ENCODE results near the gene RAB24. TPM values are rescaled to one million over a fixed set of nuclear protein-coding genes. Genes with fewer than 3 reads are reported as not detected.

RAB24 gene
- polyA plus RNA-seq (2012; ENCODE audit: insufficient read depth, insufficient read length, low read depth) = 68.6 TPM

DNA sequence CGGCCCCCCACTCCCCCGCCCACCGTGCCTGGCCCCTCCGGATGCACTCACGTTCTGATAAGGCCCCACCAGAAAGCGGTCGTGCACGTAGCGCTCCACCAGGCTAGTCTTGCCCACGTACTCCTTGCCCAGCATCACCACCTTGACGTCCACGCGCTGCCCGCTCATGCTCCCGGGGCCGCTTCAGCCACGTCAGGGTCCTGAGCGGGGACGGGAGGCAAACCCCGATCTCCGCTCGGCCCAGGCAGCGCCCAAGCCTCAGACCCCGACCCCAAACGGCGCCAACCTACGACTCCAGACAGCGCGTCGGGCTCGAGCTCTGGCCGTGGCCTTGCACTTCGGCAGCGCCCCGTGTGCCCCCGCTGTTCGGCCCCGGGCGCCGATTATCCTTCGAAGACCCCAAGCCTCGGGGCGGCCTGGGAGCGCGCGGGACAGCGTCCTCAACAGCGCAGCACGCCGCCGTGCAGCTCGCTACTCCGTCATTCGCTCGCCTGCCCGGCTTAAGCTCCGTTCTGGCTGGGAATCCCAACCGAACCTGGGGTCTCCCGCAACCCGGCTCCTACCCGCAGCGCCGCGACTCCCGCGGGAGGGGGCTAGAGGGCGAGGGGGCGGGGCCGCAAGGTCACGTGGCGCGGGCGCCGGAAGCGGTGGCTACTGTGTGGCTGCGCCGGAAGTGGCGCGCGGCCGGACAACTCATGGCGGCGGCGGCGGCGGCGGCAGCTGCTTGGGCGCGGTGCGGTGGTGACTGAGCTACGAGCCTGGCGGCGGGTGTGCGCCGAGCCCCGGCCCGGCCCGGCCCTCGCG lies at the start of gene RAB24, which contains the start of gene PRELID1:
Gene RAB24, minus strand, starts transcription at position 599 of the 804 bp plus-strand sequence. Its CDS starts 431 bp downstream, at position 168.
Gene PRELID1, plus strand, starts transcription at position 679 of the 804 bp plus-strand sequence. CDS start 187 bp downstream, outside the sequence.
- no peaks in the 10 kb centered on the region for H3K4me1 ChIP-seq
- no peaks in the 10 kb centered on the region for H3K27me3 ChIP-seq
- H3K4me3 ChIP-seq (ENCODE audit: low read depth, low read length) = peak within 1 kb of the TSS; percentile 90
- TF ChIP-seq, protein P1, sequence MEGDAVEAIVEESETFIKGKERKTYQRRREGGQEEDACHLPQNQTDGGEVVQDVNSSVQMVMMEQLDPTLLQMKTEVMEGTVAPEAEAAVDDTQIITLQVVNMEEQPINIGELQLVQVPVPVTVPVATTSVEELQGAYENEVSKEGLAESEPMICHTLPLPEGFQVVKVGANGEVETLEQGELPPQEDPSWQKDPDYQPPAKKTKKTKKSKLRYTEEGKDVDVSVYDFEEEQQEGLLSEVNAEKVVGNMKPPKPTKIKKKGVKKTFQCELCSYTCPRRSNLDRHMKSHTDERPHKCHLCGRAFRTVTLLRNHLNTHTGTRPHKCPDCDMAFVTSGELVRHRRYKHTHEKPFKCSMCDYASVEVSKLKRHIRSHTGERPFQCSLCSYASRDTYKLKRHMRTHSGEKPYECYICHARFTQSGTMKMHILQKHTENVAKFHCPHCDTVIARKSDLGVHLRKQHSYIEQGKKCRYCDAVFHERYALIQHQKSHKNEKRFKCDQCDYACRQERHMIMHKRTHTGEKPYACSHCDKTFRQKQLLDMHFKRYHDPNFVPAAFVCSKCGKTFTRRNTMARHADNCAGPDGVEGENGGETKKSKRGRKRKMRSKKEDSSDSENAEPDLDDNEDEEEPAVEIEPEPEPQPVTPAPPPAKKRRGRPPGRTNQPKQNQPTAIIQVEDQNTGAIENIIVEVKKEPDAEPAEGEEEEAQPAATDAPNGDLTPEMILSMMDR (IDR thresholded peaks at IDR 0.05; ENCODE audit: low read depth, low read length) = no peak; the same call in 1 of the 2 replicates
- peaks cover 41% of the 10 kb centered on the region for H3K36me3 ChIP-seq
- no peaks in the 10 kb centered on the region for H3K9me3 ChIP-seq
- peak; percentile 94 for DNase-seq

DNA sequence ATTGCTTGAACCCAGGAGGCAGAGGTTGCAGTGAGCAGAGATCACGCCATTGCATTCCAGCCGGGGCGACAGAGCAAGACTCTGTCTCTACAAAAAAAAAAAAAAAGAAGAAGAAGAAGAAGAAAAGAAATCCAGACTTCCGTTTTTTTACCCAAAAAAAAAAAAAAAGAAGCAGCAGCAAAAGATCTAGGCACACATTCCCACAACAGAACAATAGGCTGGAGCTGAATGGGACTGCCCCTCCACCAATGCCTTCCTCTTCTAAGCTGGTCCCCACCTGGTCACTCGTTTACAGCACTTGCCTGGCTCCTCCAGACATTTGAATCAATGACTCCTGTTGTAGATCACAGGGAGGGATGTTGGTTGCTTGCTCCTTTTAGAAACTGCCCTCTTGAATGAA lies 49.6 kb upstream of the RAB24 start:
- no peak overlapping the region for H3K4me3 ChIP-seq (ENCODE audit: low read depth, low read length)
- H3K9me3 ChIP-seq = no peaks in the 10 kb centered on the region; the same call in 1 of the 2 replicates
- H3K36me3 ChIP-seq = peaks cover 6% of the 10 kb centered on the region; the same call in 1 of the 2 replicates
- no peak for DNase-seq
- H3K4me1 ChIP-seq = peaks cover 2% of the 10 kb centered on the region; the same call in 1 of the 2 replicates
- no peaks in the 10 kb centered on the region for H3K27me3 ChIP-seq
- TF ChIP-seq, protein P1 (IDR thresholded peaks at IDR 0.05; ENCODE audit: low read depth, low read length) = no peak

DNA sequence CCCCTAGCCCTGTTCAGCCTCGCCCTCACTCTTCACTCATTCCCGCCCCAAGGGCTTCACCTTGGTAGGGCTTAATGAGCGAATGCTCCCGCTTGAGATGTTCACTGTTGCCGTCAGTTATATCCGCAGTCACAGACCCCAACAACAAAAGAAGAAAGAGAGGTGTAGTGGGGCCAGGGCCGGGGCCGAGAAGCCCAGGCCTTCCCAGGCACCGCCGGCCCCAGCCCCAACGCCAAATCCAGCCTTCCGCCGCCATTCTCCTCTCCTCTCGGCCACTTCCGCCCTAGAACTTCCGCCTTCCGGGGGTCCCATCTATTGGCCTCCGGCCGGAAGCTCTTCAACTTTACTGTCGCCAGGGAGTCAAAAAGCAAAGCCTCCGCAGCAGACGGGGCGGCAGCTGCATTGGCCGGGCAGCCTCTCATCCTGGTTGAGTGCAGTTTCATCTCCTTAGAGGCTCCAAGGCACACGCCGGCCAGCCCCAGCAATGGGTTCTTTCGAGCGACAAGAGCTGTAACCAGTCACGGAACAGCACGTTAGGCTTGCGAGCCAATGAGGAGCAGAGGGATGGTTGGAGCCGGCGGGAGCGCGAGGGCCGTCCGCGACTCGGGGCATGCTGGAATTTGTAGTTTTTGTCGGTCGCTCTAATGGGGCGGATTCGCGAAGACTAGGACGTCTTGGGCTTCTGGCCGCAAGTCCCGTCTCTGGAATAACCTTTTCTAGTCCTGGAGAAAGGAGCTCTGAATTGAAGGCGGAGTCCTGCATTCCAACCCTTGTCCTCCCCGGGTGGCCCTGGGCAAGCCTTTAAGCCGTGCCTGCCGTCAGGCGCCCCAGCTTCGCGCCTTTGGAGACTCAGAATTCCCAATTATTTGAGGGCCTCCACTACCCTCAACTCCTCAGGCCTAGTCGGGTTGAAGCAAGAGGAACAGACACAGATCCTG lies 48.1 kb upstream of the RAB24 start, which contains the start of gene LMAN2:
Gene LMAN2, minus strand, starts transcription at position 277 of the 938 bp plus-strand sequence. Its CDS starts 21 bp downstream, at position 256.
- H3K27me3 ChIP-seq = no peaks in the 10 kb centered on the region
- TF ChIP-seq, protein P1 (IDR thresholded peaks at IDR 0.05; ENCODE audit: low read depth, low read length) = no peak
- H3K36me3 ChIP-seq = peaks cover 16% of the 10 kb centered on the region; the same call in 1 of the 2 replicates
- DNase-seq = peak; percentile 93
- no peaks in the 10 kb centered on the region; the same call in 1 of the 2 replicates for H3K9me3 ChIP-seq
- peaks cover 2% of the 10 kb centered on the region for H3K4me1 ChIP-seq
- peak within 1 kb of the TSS; percentile 97 for H3K4me3 ChIP-seq (ENCODE audit: low read depth, low read length)

DNA sequence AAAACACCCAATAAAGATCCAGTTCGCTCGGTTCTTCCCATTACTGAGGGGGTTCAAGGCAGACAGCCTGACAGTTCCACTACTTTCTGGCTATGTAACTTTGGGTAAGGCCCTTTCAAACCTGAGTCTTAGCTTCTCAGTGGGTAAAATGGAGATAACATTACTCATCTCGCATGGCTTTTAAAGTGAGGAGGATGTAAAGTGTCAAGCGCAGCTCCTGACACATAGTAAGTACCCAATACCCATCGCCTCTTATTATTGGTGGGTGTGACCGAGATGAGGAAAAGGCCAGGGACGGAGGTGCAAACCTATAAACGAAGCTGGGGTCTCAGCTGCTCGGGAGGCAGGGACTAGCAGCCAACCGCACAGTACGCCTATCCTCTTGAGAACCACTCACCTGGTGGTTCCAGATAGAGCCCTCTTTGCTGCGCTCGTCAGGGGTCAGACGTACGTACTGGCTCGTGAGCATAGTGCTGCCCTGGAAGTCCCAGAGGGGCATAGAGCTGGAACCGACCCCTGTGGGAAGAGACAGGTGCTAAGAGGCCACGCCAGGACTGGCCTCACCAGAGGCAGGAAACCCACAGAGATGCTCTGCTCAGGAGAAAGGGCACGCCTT lies 47.4 kb upstream of the RAB24 start:
- peaks cover 18% of the 10 kb centered on the region; the same call in 1 of the 2 replicates for H3K36me3 ChIP-seq
- H3K4me1 ChIP-seq = peaks cover 2% of the 10 kb centered on the region
- no peak for DNase-seq
- H3K9me3 ChIP-seq = no peaks in the 10 kb centered on the region; the same call in 1 of the 2 replicates
- TF ChIP-seq, protein P1 (IDR thresholded peaks at IDR 0.05; ENCODE audit: low read depth, low read length) = no peak
- H3K27me3 ChIP-seq = no peaks in the 10 kb centered on the region
- peak overlapping the region; percentile 97 for H3K4me3 ChIP-seq (ENCODE audit: low read depth, low read length)

DNA sequence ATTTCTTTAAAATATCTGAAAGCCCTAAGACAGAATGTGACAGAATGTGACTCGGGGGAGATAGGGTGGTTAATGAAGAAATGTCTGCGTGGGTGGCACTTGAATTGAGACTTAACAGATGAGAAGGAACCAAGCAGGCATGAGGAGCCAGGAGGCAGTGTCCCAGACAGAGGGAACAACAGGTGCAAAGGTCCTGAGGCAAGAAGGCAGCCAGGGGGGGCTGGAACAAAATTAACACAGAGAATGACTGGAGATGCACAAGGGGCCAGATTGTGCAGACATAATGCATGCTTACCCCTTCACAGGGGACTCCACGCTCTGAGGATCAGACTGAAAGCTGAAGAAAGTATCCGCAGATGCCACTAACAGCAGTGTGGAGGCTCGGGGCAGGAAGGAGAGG lies 46.2 kb upstream of the RAB24 start:
- Histone ChIP-seq H3K9me3 (no peaks in the 10 kb centered on the region), H3K4me3 (ENCODE audit: low read depth, low read length) (no peak overlapping the region), H3K4me1 (peaks cover 2% of the 10 kb centered on the region), H3K36me3 (peaks cover 21% of the 10 kb centered on the region; the same call in 1 of the 2 replicates), H3K27me3 (no peaks in the 10 kb centered on the region)
- no peak for DNase-seq
- TF ChIP-seq, protein P1 (IDR thresholded peaks at IDR 0.05; ENCODE audit: low read depth, low read length) = no peak

All from BE2C (cell line).